ENCODE measurements around the gene CACNG4. TPM values are rescaled to one million over a fixed set of nuclear protein-coding genes. Genes with fewer than 3 reads are reported as not detected.

CACNG4 gene
- total and polyA plus RNA-seq, 9 of the 15 experiments (the other 6 are each of a cell fraction or from before 2014, with no cell fraction given) = 0.07 TPM; not detected in 8

DNA sequence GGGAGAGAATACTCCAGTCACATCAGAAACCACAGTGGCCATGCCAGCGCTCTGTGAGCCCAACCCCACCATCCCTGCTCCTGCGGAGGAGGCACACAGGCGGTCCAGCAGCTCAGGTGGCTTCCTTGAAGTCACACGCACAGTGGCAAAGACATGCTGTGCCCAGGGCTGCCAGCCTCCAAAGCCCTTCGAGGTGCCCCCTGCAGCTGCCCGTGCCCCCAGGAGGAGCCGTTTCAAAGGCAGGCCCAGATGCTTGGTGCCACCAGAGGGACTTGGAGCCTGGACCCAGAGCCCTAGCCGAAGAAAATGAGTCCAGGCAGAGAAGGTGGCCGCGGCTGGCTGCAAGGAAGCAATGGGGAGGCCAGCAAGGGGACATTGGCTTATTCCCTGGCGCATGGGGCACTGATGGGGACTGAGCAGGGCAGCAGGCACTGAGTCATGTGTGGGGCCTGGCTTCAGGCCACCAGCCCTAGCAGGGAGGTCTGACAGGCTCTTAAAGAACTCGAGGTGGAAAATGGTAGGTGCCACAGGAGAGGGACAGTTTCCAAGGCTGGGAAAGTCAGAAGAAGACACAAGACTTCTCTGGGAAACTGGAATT, 62.6 kb downstream of the CACNG4 start:
- CTCF ChIA-PET (ENCODE audit: low intra/inter-chr PET ratio) = no interaction called here
- Histone ChIP-seq H3K4me1 (replicated peaks in 1 of 2; ENCODE audit: control insufficient read depth in 2 of 2, insufficient read depth in 2 of 2, low read length in 2 of 2) (peaks cover 0 to 8% of the 10 kb centered on the region in 2 experiments; a peak in 1 of 5 replicates), H2AFZ (ENCODE audit: low read depth, low read length) (no peak overlapping the region), H3K27me3 (ENCODE audit: control insufficient read depth in 2 of 2, insufficient read depth in 2 of 2, low read length in 2 of 2) (peaks cover 58 to 93% of the 10 kb centered on the region in 2 experiments), H3K27ac (ENCODE audit: extremely low read depth, low read depth, low read length) (no peak overlapping the region), H4K20me1 (replicated peaks; ENCODE audit: control insufficient read depth, insufficient read depth, low read length) (no peaks in the 10 kb centered on the region), H3K9me3 (replicated peaks; ENCODE audit: control insufficient read depth, insufficient read depth, low read depth, low read length) (no peaks in the 10 kb centered on the region), H3K36me3 (ENCODE audit: control insufficient read depth, insufficient read depth, low read length) (no peaks in the 10 kb centered on the region), H3K9ac (ENCODE audit: insufficient read depth in 1 of 2, low read depth in 2 of 2, low read length in 2 of 2) (no peak overlapping the region), H3K4me3 (no peak overlapping the region), H3K4me2 (ENCODE audit: insufficient read depth, low read length) (no peak overlapping the region), H3K9me1 (ENCODE audit: control insufficient read depth, insufficient read depth, low read length) (no peaks in the 10 kb centered on the region), H3K79me2 (ENCODE audit: control insufficient read depth, insufficient read depth, low read length) (no peaks in the 10 kb centered on the region)
- no peak for ATAC-seq
- in situ Hi-C loops (cut with MboI) (no loop called here), intact Hi-C loops (cut with micrococcal nuclease) (no loop called here)
- no peak for FAIRE-seq
- BruUV-seq (replicated peaks) = no TSS peak
- POLR2A ChIA-PET = no interaction called here
- DNase-seq (ENCODE audit: extremely low read depth in 1 of 4, low spot score in 3 of 4) = no peak
- 11% methylated on average over 12 of the region's 12 CpGs for WGBS (ENCODE audit: insufficient coverage, low coverage, missing lambda C conversion rate)
- TF ChIP-seq MNT (conservative IDR thresholded peaks at IDR 0.05) (no peak), MCM3 (IDR thresholded peaks at IDR 0.05) (no peak), KAT2B (IDR thresholded peaks at IDR 0.05; ENCODE audit: low read depth, low read length) (no peak), TCF7L2 (IDR thresholded peaks at IDR 0.05; ENCODE audit: low read depth, low read length) (no peak), SOX6 (IDR thresholded peaks at IDR 0.05) (no peak), HMG20B (CRISPR knock-in tag; IDR thresholded peaks at IDR 0.05) (no peak), LARP7 (IDR thresholded peaks at IDR 0.05) (no peak), FOXJ2 (tag; IDR thresholded peaks at IDR 0.05) (no peak), SMC3 (conservative IDR thresholded peaks at IDR 0.05; ENCODE audit: insufficient read depth, low read depth, low read length) (no peak), RBM14 (IDR thresholded peaks at IDR 0.05; ENCODE audit: borderline replicate concordance, insufficient read depth, low read depth, low read length) (no peak), SUPT5H (IDR thresholded peaks at IDR 0.05) (no peak), ARID2 (IDR thresholded peaks at IDR 0.05) (no peak), ZNF699 (CRISPR knock-in tag; IDR thresholded peaks at IDR 0.05; ENCODE audit: insufficient replicate concordance) (no peak), ZNF592 (IDR thresholded peaks at IDR 0.05) (no peak), POLR2A (conservative IDR thresholded peaks at IDR 0.05) (no peak), TEAD2 (tag; IDR thresholded peaks at IDR 0.05) (no peak), ZZZ3 (IDR thresholded peaks at IDR 0.05) (no peak)

Data from K562 (cell line).